Posterior cingulate gyrus (tissue), 11 donors: ENCODE measurements around the gene IGFBP7.
"Not testable (repeated sequence)": the region's sequence is repeated elsewhere in the genome, so short reads cannot be mapped to it uniquely, and the experiment has no call there.

Source experiments
- DNase-seq, 10 donors: peaks; one replicate each; pipeline versions ENCODE4 v3.0.0 to v3.0.0-alpha.2; 2020 to 2021; ENCODE audit warnings: mixed read lengths in 3 of 10
- intact Hi-C: fragments of 100-400 bp; cut with DNase I; formaldehyde crosslinking; loops from one replicate; pipeline ENCODE4 v1.15.1; 2023

Gene IGFBP7

DNA sequence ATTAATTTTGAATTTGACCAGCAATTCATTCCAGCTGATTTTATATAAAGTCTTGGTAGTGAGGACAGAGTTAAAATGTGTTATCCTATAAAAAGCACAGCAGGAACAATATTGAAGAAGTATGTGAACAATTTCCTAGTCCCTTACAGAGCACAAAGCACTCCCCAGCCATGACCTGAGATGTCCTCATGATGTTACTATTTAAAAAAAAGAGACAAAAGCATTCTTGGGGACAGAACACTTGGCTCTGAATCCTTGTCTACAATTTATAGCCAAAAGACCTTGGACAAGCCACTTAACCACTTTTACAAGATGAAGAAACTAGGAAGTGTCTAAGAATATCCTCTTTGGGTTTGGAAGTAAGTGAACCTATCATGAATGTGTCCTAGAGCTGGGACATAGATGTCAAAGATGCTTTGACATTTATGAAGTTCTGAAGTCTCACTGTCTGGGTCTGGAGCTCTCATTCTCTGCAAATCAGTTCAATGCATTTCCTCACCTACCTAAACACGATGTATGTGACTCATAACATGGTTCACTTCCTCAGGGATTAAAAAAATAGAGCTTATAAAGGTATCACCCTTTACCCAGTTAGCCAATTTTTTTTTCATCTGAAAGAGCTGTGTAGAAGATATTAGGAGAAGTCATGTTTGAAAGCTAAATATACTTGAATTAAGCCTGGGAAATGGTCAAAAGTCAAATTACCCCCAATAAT, 61.4 kb downstream of the IGFBP7 start:
- intact Hi-C loops: no loop called here
- no peak for DNase-seq

DNA sequence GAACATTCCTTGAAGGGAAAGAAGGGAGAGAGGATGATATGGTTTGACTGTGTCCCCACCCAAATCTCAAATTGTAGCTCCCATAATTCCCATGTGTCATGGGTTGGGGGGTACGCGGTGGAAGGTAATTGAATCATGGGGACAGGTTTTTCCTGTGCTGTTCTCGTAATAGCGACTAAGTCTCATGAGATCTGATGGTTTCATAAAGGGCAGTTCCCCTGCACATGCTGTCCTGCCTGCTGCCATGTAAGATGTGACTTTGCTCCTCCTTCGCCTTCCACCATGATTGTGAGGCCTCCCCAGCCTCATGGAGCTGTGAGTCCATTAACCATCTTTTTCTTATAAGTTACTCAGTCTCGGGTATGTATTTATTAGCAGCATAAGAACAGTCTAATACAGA, 63.1 kb downstream of the IGFBP7 start:
- DNase-seq, intact Hi-C loops: not testable (repeated sequence)

DNA sequence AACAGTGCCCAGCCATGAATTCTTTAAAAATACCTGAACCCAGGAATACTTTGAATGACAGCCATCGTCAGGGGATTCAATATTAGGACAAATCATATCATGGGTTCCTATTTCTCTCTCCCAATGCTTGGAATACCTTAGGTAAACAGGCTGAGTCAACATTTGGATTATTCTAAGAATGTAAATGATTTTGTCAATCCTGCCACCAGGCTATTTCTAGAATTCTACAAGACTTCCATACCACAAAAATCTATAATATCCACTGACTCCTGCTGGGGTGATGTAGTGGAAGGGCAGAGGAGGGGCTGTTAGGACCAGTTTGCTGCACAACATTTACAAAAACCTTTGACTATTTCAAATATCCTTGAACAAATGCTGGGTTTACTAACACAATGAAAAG, 65.2 kb downstream of the IGFBP7 start:
- DNase-seq: no peak
- intact Hi-C loops: no loop called here

DNA sequence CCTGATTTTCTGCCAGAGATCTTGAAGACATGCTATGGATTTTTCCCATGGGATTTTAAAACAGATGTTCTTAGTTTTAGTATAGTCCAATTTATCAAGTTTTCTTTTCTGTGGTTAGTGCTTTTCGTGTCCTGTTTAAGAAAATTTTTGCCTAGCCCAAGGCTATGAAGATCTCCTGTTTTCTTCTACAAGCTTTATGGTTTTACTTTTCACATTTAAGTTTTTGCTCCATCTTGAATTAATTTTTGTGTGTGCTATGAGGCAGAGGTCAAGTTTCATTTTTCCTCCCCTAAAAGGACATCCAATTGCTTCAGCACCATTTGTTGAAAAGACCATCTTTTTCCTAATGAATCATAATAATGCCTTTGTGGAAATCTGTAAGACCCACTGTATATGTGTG, 65.9 kb downstream of the IGFBP7 start:
- no peak for DNase-seq
- intact Hi-C loops: no loop called here

DNA sequence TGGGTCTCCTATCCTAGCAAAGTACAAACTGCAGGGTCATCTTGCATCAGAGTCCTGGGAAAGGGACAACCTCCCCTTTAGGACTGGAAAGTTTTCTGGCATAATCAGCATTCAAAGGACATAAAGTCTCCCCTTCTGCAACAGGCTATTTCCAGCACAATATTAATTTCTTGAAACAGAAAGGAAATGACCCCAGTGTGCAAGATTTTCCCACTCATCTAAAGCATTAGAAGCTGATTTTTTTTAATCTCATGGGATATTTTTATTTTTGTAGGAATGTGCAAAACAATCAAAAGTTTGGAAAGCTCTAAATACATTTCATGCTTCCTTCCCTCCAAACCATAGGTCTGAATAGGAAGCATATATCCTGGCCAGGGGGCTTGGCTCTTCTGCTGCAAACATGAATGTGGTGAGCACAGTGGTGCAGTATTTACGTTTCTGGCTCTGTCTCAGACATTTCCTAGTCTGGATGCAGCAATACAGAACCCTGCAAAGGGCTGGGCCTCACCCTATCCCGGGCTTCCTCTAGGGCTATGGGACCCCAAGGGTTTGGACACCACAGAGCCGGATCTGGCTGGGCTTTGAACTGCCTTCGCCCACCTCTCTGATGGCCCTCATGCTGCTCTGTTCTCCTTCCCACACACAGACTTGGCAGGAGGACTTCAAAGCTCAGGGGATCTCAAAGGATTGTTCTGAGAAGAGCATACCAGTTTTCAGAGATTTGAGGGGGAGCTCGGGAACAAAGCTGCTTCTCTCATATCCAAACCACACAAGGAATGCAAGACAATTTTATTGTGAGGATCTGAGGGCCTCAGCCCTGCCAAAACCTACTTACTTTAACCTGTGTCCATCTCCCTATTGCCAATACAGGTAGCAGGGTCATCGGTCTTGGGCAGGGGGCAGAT, 66.6 kb downstream of the IGFBP7 start:
- no peak for DNase-seq
- intact Hi-C loops: no loop called here

DNA sequence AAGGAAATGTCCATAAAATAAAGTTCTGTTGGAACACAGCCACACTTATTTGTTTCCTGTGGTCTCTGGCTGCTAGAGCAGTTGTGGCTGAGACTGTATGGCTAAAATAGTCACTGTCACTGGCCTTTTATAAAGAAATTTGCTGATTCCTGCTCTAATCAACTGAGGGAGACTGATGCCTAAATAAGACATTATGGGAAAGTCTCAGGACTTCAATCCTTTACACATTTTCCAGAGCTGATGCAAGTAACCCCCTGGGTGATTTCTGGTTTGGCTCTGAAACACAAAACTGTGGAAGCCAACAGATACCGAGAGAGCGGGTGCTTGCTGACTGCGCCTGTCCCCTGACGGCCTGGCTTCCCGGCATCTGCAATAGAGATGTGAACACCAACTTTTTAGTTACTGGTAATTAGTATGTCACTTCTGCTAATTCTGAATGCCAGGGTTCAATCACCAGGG, 67.4 kb downstream of the IGFBP7 start:
- DNase-seq: no peak
- intact Hi-C loops: no loop called here

DNA sequence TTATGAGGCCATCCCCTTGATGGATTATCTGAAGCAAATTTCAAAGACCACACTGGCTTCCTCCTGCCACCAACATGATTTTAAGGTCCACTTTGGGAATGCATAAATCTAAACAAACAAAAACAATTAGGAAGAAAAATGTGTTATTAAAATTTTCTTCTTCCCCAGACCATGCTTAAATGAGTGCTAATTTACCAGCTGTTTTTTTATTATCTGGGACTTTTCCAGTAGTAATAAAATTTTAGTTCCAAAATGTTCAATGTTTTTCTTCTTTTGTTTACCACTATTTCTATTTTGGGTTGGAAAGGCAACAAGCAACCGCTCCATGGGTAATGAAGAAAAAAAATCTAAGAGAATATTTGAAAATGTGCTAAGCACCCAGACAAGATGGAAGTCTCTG, 69.2 kb downstream of the IGFBP7 start:
- intact Hi-C loops: no loop called here
- no peak for DNase-seq

DNA sequence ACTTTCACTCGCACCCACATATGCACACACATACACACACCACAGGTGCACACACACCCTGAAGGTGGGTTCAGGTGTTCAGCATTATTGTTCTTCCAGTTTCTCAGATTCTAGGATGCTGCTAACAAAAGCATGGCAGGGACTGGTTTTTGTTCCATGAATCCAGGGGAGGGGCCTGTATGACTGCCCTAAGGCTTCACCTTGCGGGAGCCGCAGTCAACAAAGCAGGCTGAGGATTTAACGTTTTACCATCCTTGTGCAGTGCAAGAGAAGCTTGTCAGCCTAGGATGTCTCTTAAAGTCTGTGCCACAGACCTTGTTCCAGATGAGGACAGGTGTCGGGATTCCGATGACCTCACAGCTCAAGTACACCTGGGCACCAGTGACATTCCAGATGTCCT, 69.7 kb downstream of the IGFBP7 start:
- DNase-seq: no peak
- intact Hi-C loops: no loop called here

DNA sequence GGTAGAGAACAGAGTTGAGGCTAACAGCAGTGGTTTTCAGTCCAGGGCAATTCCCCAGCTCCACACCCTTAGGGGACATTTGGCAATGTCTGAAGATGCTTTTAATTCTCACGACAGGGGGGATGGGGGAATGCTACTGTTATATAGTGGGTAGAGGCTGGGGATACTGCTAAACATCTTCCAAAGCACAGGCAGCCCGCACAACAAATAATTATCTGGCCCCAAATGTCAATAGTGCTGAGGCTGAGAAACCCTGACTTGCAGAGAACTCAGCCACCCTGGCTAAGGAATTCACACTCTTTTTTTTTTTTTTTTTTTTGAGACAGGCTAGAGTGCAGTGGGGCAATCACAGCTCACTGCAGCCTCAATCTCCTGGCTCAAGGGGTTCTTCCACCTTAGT, 70.8 kb downstream of the IGFBP7 start:
- intact Hi-C loops: loop anchor here (10.0 kb wide), 1 partner anchor 115 kb away; no protein-coding TSS in a partner anchor
- DNase-seq: no peak

DNA sequence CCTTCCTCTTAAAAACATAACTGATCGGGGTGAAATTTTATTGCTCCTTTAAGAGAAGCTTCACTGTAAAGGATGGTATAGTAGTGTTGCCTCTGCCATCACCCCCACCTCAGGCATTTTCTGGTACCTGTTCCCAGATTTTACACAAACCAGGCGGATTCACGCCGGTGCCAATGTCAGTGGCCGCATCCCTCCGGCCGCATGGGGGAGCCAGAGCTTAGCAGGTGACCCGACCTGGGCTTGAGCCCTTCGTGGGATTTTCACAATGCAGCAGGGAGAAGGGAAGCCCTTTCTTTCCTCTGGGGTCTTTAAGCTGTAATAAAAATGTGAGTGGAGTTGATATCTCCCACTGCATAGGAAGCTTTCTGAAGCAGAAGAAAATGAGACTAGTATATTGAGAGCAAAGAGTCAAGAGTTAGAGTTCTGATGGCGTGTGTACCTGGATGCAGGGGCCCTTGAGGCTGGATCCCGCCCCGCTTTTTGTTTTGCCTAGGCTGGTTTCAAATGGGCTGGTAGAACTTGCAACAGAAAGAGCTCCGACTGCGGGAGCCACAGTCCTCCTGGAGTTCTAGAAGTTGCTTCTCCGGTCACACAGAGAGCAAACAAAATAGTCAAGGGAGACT, 72.1 kb downstream of the IGFBP7 start:
- intact Hi-C loops: loop anchor here (10.0 kb wide), 1 partner anchor 117 kb away; no protein-coding TSS in a partner anchor

DNA sequence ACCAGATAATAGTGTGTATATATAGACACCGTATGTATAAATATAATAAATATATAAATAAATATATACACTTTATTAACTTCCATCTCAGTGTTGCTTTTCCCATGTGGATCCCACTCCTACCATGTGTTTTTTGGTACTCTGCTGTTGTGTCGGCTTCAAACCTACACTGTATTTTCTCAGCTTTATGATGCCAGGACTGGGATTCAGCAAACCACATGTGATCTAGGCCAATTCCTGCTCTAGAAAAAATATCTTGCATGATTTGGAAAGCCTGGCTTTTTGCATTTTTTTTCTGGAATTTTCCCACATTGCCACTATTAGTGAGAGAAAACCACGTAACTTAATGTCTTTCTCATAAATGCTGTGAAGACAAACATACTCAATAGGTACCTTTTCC, 75.7 kb downstream of the IGFBP7 start:
- intact Hi-C loops: loop anchor here (10.0 kb wide), 1 partner anchor 120 kb away; no protein-coding TSS in a partner anchor
- DNase-seq: no peak

More for the DNA sequence above, 72.1 kb downstream of the IGFBP7 start:
- DNase-seq: peak; percentile 47 to 94 (median 72)

DNA sequence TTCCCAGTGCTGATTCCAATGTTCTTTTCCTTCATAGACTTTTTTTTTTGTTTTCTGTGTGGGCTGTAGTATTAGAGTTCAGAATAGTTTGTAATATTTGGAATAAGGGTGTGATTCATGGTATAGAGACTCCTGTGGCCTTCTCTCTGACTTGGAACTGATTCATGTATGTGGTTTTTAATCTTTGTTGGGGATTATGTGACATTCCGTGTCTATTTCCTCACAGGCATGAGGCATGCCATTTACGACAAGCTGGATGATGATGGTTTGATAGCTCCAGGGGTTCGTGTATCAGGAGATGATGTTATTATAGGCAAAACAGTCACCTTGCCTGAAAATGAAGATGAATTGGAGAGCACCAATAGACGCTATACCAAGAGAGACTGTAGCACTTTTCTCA, 87.1 kb downstream of the IGFBP7 start:
- intact Hi-C loops: no loop called here
- DNase-seq: no peak

DNA sequence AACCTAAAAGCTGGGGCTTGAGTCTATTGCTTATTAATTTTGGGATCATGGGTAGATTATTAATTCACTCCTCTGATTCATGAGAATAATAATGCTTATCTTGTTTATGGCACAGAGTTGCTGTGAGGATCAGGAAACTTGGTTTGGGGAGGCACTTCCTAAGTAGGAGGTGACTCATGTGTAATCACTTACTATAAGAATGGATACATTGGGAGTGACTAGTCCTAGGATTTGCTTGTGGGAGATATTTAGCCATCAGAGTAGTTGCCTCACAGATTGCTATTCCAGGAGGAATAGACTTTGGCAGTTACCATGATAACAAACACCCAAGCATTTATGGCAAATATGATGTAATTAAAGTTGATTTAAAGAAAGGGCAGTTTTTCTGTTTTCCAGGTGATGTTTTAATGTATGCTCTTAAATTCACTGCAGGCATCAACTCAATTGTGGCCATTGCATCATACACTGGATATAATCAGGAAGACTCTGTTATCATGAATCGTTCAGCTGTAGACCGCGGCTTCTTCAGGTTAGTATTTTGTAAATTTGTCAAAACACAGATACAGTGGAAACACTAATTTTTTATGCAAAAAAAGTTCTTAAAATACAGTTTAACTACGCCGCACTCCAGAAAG, 89.6 kb downstream of the IGFBP7 start:
- DNase-seq: no peak
- intact Hi-C loops: no loop called here

DNA sequence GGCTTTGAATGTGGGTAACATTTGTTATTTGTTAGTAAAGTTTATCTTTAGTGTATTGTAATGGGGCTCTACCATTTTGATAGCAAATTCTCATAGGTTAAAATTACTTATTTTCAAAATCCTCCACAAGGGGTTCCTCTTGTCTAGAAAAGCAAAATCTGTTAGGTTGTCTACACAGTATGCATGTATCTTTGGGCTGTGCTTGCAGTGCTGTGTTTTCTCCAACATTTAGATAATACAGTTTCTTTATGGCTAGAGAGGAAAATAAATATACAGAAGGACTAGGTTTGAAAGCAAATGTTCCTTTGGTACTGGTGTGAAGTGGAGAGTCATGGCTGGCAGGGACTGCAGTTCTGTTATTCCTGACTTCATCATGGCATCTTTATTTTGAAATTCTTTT, 91.2 kb downstream of the IGFBP7 start:
- intact Hi-C loops: no loop called here
- no peak for DNase-seq

DNA sequence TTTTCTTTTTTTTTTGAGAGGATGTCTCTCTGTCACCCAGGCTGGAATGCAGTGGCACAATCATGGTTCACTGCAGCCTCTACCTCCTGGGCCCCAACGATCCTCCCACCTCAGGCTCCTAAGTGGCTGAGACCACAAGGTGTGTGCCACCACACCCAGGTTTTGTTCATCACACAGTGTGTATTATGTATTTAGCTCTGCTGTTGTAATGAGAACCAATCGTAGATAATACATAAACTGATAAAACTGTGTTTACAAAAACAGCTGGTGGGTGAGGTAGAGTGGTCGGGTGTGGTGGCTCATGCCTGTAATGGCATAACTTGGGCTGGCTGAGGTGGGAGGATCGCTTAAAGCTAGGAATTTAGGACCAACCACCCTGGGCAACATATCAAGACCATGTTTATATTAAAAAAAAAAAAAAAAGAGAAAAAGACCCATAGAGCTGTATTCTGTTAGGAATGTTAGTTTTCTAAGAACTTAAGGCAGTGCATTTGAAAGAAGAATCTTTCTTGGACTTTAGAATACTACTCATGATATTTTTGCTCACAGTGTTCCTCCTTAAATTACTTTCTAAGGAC, 96.6 kb downstream of the IGFBP7 start:
- DNase-seq: no peak
- intact Hi-C loops: no loop called here

DNA sequence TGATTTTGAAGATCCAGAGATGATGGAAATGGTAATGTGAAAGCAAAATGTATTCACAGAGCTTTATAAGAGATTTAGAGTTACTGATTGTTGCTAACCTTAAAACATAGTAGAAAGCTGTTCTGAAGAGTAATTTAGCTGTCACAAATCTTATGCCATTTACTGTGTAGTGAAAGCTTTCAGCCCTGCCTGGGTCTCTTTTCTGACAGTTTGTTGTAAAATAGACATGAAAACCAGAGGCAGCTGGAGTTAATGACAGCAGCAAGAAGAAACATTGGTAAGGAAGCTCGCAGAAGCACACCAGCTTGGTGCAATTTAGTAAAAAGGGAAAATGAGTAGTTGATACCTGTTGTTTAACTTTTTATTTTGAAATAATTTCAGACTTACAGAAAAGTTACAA, 110.4 kb downstream of the IGFBP7 start:
- intact Hi-C loops: no loop called here
- DNase-seq: no peak

DNA sequence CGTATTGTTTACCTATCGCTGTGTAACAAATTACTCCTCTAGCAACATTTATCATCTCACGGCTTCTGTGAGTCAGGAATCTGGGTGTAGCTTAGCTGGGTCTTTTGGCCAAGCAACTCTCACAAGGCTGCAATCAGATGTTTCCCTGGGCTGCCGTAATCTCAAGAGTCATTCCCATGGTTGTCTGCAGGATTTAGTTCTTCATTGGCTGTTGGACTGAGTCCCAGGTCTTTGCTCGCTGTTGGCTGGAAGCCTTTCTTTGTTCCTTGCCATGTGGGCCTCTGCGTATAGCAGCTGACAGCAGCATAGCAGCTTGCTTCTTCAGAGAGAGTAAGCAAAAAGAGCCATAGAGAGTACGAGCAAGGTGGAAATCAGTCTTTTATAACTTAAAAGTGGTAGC, 114.7 kb downstream of the IGFBP7 start:
- intact Hi-C loops: no loop called here
- DNase-seq: peak; percentile 49 to 95 (median 72)

DNA sequence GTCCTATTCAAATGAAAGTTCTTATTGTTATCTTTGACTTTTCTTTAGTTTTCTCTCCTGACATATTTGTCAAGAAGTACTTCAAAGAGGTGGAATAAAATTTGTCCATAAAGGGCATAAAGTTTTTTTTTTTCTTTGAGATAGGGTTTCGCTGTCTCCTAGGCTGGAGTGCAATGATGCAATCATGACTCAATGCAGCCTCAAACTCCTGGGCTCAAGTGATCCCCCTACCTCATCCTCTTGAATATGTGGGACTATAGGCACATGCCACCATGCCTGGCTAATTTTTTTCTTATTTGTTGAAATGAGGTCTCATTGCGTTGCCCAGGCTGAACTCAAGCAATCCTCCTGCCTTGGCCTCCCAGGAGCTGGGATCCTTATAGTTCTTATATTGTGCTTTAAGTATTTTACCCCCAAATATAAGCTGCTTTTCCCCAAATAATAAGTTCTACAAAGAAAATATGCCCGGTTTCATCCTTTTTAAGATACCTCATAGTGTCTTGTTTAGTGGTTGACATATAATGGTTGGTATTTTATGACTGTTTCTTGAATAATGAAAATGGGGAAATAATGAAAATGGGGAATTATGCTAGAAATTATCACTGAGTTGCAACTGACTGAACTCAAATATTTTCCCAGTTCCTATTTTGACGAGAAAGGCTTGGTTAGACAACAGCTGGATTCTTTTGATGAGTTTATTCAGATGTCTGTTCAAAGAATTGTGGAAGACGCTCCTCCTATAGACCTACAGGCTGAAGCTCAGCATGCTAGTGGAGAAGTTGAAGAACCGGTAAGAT, 119.9 kb downstream of the IGFBP7 start:
- DNase-seq: no peak
- intact Hi-C loops: no loop called here

DNA sequence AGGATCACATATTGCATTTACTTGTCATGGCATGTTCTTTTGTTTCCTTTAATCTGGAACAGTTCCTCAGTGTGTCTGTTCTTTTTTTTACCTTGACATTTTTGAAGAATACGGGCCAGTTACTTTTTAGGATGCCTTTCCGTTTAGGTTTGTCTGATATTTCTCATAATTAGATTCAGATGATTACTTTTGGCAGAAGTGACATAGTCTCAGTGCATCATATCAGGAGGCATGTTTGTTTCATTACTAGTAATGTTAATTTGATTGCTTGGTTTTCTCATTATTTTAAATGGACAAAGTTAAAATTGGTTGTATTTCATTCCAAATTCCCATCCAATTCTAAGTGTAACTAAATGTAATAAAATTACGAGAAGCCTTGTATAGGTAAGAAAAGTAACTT, 123.2 kb downstream of the IGFBP7 start:
- intact Hi-C loops: no loop called here

DNA sequence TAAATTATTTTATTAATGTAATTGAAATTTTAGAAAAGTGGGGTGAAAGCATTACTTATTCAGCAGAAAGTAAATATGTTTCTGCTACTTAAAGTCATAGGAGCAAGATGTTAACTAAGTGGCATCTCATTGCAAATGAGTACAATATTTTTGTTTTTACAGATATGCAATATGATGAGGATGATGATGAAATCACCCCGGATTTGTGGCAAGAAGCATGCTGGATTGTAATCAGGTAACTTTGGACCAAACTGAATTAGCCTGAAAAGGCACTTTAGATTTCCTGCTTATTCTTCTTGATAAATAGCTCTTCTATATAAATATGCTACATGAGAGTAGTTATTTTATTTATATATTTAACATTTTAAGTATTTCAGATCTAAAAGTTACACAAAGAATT, 124.0 kb downstream of the IGFBP7 start:
- intact Hi-C loops: no loop called here

More for the DNA sequence above, 123.2 kb downstream of the IGFBP7 start:
- DNase-seq: no peak

More for the DNA sequence above, 124.0 kb downstream of the IGFBP7 start:
- no peak for DNase-seq
